NK-92 (cell line): ENCODE measurements around the gene PRUNE1.

ENCODE experiments used
- DNase-seq: peaks from one replicate; lab custom pipeline; 2025; ENCODE audit not compliant: unreplicated experiment; lab: John Stamatoyannopoulos, UW

Gene PRUNE1

DNA sequence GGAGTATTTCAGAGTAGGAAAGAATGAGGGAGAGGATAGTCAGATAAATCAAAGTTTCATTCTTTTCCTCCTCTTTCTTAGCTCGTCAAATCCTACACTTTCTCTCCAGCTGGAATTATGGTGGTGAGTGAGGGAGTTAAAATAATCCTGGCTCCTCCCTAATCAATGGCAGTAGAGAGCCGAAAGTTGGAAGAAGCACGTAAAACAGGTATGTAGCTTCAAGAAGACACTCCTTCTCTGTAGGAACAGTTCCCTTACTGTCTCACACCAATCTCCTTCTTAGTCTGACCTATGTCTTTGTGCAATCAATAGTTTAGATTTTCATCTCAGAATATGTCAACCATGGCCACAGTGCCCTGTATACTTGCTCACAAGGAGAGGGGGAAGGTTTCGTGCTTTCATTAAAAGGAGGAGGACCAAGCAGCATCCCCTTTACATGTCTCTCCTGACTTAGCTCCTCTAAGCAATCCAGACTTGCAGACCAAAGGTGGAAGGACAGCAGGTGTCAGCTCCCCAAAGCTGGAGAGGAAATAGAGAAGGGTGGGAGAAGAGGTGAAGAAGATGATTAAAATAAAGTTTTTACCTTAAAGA is 2.4 kb upstream of the PRUNE1 start:
- no peak for DNase-seq

DNA sequence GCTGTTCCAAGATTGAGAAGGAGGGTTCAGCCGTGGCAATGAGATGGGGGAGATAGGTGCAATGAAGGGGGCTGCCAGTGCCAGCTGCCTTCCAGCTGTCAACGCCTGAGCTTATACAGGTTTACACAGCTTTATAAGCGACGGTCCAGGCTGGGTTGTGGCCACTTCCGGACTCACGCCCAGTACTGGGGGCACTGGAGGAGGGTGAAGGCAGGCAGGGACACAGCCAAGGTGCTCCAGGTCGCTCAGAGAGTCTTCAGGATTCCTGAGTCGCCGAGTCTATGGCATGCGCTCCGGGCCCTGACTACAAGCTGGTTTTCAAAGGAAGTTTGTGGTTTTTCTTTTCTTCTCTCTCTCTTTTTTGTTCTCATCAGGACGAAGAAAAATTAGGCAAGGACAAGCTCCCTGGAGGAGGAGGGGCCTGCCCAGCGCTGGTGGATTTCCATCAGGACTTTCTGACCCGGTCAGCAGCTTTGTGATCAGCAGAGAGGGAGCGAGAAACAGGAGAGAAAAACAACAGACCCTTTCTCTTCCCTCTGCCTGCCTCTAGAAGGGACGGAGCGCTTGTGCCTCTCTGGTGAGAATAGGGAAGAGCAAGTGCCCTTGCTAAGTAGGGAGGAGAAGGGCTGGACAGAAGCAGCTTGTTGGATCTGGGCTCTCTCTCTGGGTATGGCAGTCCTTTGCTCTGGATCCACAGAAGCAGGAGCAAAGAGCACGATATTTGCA is 1.8 kb upstream of the PRUNE1 start, which contains the start of gene MINDY1:
Gene MINDY1 (minus strand): TSS at position 576 of the 726 bp plus-strand sequence. CDS start 4,285 bp downstream, outside the sequence.
- DNase-seq, result no peak

DNA sequence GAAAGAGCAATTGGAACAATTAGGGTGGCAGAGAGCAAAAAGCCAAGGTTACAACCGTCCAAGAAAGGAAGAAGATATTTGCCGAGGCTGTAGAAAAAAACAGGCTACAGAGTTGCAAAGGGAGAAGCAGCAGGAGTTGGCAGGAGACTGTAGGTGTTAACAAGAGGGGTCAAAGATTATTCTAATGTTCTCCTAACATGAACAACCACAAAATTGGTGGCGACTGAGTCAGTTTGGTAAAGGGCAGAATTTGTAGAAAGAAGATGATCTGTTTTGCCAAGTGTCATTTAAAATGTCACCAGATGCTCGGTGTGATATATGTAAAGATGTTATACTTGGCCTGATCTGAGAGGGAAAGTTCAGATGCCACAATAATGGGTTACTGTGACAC is 401 bp upstream of the PRUNE1 start:
- no peak for DNase-seq

DNA sequence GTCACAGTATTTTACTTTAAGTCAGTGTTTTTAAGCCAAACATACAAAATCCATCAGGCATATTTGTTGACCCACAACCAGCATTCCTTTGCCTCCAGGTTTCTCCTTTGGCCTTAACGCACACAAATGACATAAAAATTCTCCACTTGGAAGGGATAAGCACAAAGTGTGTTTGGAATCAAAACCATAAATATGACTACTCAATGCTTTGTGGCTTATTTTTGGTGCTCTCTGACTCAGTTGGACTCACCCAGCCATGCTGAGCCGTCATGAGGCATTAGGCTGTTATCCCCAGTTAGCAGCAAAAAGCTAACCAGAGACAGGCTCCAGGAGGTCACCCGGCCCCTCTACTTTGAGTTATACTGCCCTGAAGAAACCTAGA is 948 bp downstream of the PRUNE1 start:
- no peak for DNase-seq

DNA sequence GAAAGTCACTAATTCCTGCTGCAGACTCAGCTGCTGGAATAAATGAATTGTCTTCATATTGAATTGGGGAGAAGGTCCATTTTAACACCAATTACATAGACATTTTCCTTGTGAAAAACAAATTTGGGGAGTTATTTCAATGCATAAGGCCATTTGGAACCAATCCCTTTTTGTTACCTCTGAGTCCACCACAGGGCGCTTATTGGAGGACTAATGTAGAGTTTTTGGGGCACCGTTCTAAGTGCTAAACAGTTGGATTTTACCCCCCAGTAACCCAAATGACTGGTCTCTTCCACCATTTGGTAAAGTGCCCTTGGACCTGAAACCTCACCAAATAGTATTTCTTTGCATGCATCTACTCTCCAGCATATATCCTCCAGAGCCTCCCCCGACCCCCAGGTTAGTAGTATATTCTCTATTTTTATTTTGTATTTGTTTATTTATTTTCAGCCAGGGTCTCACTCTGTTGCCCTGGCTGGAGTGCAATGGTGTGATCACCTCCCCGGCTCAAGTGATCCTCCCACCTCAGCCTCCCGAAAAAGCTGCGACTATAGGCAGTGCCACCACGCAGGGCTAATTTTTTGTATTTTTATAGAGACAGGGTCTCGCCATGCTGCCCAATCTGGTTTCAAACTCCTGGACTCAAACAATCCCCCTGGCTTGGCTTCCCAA is 1.6 kb downstream of the PRUNE1 start:
- no peak for DNase-seq

DNA sequence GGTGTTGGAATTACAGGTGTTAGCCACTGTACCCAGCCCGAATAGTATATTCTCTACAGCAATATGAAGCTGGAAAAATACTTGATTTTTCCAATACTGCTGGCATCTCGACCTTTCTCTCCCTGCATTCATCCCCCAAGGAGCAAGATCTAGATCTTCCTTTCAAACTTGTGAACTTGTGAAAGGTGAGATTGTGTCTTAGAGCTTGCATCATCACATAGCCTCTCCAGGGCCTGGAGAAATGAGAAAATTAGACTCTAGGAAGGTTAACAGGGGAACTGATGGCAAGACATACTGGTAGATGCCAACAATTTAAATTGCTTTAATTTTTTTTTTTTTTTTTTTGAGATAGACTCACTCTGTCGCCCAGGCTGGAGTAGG is 2.1 kb downstream of the PRUNE1 start:
- DNase-seq, result no peak

DNA sequence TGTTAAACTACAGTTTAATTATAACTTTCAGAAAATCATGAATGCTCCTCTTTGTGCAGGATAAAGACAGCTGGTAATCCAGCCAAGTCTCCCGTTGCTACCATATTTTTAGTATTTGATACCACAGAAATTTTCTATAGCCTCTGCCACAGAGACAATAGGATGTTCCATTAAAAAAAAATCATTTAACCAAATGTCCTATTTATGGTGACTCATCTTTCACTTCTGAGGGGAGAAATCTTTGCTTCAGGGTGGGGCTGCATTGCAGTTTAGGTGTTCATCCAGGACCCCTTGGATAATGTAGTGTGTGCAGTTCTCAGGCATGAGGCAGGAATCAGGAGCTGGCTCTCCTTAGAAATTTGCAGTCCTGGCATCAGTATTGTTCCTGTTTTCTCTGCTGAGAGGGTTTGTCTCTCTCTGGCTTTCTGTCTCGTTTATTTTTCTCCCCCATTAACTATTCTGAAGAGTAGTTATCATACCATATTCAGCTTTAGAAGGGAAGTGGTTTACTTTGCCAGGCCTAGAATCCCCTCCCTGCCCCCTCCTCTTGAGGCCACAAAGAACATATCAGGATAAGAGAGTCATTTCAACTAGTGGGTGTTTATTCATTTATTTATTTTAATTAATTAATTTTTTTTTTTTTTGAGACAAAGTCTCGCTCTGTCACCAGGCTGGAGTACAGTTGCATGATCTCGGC is 3.1 kb downstream of the PRUNE1 start:
- DNase-seq, result no peak

DNA sequence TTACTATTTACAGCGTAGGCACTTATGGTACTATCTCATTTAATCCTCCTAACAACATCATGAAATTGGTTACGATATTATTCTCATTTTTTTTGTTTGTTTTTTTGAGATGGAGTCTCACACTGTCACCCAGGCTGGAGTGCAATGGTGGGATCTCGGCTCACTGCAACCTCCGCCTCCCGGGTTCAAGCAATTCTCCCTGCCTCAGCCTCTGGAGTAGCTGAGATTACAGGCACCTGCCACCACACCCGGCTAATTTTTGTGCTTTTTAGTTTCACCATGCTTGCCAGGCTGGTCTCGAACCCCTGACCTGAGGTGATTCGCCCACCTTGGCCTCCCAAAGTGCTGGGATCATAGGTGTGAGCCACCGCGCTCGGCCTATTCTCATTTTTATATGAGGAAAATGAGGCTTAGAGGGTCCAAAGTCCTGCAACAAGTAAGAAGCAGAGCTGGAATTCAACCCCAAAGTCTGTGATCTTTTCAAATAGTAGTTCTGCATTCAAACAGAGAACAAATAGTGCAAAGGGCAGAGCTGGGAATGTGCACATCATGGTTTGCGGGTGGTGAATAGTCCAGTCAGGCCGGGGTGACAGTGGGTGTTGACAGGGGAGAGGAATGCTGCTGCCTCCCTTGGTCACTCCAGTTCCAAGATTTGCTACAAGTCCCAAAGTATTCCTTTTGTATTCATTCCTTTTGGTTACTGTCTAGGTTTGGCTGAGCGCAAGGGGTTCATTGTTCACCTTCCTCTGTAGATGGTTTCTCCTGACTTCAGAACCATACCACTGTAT is 4.6 kb downstream of the PRUNE1 start:
- DNase-seq, result no peak

DNA sequence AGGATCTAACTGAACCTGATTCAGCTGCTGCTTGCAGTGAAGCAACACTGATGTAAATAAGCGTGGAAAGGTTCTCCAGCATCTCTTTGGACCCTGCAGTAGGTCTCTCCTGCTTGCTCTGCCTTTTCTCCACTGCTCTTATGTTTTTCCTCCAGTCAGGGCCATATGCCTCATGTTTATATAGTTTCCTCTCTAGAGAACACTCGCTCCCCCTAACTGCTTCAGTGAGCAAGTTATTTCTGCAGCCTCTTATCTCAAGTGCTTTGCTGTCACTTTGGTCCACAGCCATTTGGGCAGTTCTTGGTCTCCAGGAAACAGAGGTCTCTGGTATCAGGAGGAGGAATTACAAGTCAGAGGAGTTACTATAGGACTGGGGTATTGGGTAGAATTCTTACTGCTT is 5.3 kb downstream of the PRUNE1 start:
- DNase-seq, result no peak

DNA sequence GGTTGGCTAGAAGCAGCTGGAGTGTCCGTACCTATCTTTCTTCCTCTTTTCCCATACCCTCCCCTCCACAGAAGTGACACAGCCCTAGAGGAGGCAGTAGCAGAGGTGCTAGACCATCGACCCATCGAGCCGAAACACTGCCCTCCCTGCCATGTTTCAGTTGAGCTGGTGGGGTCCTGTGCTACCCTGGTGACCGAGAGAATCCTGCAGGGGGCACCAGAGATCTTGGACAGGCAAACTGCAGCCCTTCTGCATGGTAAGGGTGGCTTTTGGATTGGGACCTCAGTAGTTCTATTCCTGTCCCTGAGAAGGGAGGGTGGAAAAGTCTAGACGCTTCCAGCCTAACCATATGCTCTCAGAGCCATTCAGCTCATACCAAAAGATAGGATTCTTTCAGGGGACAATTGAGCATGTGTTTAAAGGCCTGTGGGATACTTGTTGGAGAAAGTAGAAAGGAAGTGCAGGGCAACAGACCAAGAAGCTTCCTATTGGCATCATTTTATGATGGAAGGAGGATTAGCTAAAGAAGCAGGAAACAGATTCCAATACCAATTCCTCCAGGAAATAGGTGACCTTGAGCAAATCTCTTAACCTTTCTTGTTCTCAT is 16.4 kb downstream of the PRUNE1 start:
- DNase-seq, result peak; percentile 18

DNA sequence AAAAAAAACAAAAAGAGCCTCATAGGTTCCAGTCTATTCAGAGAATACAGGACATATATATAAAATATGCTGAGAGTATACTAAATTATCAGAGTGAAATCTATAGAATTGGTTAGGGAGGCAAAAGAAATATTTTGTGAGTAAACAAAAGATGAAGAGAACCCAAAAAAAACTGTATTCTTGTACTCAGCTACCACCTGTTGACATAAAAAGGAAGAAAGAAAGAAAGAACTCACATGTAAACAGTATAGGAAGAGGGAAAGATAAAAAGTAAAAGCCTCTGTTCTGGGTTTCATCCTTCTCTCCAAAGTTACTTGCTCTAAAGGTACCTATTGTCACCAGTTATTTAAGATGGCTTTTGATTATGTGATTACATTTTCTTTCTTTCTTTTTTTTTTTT is 18.2 kb downstream of the PRUNE1 start:
- no peak for DNase-seq

DNA sequence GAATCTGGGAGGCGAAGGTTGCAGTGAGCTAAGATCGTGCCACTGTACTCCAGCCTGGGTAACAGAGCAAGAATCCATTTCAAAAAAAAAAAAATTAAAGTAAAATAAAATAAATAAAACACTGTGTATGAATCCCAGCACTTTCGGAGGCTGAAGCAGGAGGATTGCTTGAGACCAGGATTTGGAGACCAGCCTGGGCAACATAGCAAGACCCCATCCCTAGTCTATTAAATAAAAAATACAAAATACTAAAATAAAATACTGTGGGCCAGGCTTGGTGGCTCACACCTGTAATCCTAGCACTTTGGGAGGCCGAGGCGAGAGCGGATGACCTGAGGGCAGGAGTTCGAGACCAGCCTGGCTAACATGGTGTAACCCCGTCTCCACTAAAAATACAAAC is 23.9 kb downstream of the PRUNE1 start:
- no peak for DNase-seq

DNA sequence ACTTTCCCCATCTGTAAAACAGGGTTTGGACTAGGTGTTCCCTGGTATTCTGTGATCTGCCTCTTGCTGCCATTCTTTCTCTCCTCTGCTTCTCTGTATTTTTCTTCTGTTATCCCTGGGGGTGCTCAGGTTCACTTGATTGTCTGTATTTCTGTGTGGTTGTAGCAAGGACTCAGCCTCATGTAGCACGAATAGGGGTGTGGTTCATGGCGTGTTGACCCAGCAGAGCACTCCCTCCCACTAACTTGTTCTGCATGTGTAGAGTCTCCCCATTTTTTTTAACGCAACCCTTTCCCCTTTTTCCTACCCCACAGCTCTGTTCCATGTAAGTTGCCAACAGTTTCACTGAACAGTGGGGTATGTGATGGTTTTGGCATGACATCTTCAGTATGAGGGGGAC is 26.9 kb downstream of the PRUNE1 start:
- no peak for DNase-seq

DNA sequence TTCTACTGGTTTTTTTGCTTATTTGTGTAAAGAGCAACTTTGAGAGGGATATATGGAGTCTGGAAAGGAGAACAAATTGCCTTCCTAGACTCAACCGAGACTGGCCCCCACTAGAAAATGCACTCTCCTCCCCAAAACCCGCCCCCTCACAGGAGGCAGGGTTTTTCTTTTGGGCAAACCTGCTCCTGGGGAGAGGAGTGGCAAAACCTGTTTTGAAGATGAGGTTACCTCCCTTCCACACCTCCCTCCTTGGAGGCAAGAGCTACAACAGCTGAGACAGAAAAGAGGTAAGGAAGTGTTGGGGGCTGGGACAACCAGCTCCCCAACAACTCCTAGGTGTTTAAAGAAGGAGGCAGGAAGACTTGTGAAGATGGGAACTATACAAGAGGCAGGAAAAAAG is 28.1 kb downstream of the PRUNE1 start, which contains the start of gene BNIPL:
Gene BNIPL (plus strand): TSS at position 231 of the 400 bp plus-strand sequence. CDS start 140 bp downstream, at position 371.
- no peak for DNase-seq

DNA sequence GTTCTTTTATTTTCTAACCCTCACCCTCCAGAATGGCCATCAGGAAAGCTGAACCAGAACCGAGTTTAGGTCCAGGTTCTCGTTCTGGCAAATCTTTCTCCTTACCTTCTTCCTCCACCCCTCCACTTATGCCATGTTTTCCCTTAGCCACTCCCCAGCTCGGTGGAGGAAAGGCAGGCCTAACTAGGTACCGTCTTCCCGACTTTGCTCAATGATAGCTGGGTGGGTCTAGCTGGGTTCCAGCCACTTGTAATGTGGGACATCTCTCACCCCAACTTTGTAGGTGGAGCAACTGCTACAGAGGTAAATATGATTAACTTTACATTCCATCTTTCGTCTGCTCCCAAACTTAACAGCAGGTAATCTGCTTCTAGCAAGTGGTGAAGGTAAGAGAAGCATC is 28.8 kb downstream of the PRUNE1 start:
- no peak for DNase-seq

DNA sequence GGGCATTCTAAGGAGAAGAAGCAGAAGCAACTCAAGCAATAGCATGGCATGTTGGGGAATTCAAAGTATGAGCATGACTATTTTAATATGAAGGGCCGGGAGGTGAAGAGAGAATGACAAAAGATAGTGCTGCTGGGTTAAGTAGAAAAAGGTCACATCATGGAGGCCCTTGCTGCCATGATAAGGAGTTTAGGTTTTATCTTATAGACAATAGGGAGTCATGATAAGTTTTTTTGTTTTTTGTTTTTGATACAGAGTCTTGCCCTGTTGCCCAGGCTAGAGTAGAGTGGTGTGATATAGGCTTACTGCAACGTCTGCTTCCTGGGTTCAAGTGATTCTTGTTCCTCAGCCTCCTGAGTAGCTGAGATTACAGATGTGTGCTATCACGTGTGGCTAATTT is 31.3 kb downstream of the PRUNE1 start:
- no peak for DNase-seq

DNA sequence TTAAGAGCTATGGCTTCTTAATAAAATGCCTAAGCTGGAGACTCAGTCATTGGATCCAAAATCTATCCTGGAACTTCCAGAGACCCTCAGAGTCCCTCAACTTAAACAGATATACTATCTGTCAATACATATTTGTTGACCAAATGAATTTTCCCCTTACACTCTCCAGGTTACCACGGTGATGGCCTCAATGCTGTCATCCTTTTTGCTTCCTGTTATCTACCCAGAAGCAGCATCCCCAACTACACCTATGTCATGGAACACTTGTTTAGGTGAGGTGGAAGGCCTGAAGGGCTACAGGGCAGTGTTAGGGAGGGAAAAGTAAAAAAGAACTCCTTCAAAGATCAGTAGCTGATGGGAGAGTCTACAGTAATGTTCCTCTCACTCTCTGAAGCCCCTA is 34.9 kb downstream of the PRUNE1 start:
- no peak for DNase-seq

DNA sequence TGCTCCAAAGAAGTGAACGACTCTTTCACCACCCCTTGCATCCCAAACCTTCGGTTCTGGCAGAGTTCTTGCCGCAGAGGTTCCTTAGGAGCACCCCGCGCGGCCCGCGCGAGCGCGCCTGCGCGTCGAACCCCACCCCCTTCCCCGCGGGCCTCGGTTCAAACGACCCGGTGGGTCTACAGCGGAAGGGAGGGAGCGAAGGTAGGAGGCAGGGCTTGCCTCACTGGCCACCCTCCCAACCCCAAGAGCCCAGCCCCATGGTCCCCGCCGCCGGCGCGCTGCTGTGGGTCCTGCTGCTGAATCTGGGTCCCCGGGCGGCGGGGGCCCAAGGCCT is 39.3 kb downstream of the PRUNE1 start, which contains the start of gene C1orf56:
Gene C1orf56 (plus strand): TSS at position 161 of the 334 bp plus-strand sequence. CDS start 97 bp downstream, at position 258.
- DNase-seq, result no peak

DNA sequence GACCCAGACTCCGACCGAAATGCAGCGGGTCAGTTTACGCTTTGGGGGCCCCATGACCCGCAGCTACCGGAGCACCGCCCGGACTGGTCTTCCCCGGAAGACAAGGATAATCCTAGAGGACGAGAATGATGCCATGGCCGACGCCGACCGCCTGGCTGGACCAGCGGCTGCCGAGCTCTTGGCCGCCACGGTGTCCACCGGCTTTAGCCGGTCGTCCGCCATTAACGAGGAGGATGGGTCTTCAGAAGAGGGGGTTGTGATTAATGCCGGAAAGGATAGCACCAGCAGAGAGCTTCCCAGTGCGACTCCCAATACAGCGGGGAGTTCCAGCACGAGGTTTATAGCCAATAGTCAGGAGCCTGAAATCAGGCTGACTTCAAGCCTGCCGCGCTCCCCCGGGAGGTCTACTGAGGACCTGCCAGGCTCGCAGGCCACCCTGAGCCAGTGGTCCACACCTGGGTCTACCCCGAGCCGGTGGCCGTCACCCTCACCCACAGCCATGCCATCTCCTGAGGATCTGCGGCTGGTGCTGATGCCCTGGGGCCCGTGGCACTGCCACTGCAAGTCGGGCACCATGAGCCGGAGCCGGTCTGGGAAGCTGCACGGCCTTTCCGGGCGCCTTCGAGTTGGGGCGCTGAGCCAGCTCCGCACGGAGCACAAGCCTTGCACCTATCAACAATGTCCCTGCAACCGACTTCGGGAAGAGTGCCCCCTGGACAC is 39.8 kb downstream of the PRUNE1 start:
- no peak for DNase-seq

DNA sequence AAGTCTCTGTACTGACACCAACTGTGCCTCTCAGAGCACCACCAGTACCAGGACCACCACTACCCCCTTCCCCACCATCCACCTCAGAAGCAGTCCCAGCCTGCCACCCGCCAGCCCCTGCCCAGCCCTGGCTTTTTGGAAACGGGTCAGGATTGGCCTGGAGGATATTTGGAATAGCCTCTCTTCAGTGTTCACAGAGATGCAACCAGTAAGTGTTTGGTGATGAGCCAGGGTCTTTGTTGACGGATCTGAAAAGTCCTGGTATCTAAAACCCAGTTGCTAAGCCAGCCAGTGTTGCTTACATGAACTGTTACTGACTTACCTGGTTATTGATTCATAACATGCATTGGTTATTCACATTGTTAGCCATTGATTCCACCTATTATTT is 40.4 kb downstream of the PRUNE1 start:
- DNase-seq, result no peak
